Measurements from ENCODE around the gene PTPRD. TPM values are rescaled to one million over a fixed set of nuclear protein-coding genes. Genes with fewer than 3 reads are reported as not detected.

PTPRD gene
- total RNA-seq, 1 experiment from 2014 or later = not detected

GRCh38 chr9:9820436-9820835 is 792.4 kb downstream of the PTPRD start:
- no peaks in the 10 kb centered on the region for H3K36me3 ChIP-seq (ENCODE audit: insufficient read depth, low read length, poor library complexity, severe bottlenecking)
- TF ChIP-seq EZH2 (IDR thresholded peaks at IDR 0.05; ENCODE audit: borderline replicate concordance, low read depth, low read length, poor library complexity, severe bottlenecking) (no peak), CTCF (conservative IDR thresholded peaks at IDR 0.05; ENCODE audit: low read depth, low read length) (no peak)
- intact Hi-C loops (cut with micrococcal nuclease; ENCODE audit: unreplicated experiment) = no loop called here
- no TSS peak for BruUV-seq (replicated peaks)
- no peak overlapping the region for H3K4me3 ChIP-seq (ENCODE audit: low read depth, low read length, poor library complexity, severe bottlenecking)
- H3K4me1 ChIP-seq (ENCODE audit: insufficient read depth, low read length, poor library complexity, severe bottlenecking) = no peaks in the 10 kb centered on the region
- H3K27ac ChIP-seq (ENCODE audit: low read depth, low read length, poor library complexity, severe bottlenecking) = no peak overlapping the region
- H3K27me3 ChIP-seq (replicated peaks; ENCODE audit: insufficient read depth, low read depth, low read length, poor library complexity) = no peaks in the 10 kb centered on the region
- H3K9me3 ChIP-seq (ENCODE audit: low read depth, low read length, poor library complexity, severe bottlenecking) = no peaks in the 10 kb centered on the region
- CTCF ChIA-PET = no interaction called here
- no peak for DNase-seq (ENCODE audit: low spot score)
- POLR2A ChIA-PET (ENCODE audit: low non-redundant PET) = no interaction called here

- Histone ChIP-seq H3K36me3 (ENCODE audit: insufficient read depth, low read length, poor library complexity, severe bottlenecking) (no peaks in the 10 kb centered on the region), H3K4me3 (ENCODE audit: low read depth, low read length, poor library complexity, severe bottlenecking) (no peak overlapping the region), H3K9me3 (ENCODE audit: low read depth, low read length, poor library complexity, severe bottlenecking) (no peaks in the 10 kb centered on the region), H3K27ac (ENCODE audit: low read depth, low read length, poor library complexity, severe bottlenecking) (no peak overlapping the region), H3K4me1 (ENCODE audit: insufficient read depth, low read length, poor library complexity, severe bottlenecking) (no peaks in the 10 kb centered on the region), H3K27me3 (replicated peaks; ENCODE audit: insufficient read depth, low read depth, low read length, poor library complexity) (no peaks in the 10 kb centered on the region)
- POLR2A ChIA-PET (ENCODE audit: low non-redundant PET) = no interaction called here
- intact Hi-C loops (cut with micrococcal nuclease; ENCODE audit: unreplicated experiment) = no loop called here
- DNase-seq (ENCODE audit: low spot score) = no peak
- CTCF ChIA-PET = no interaction called here
- TF ChIP-seq EZH2 (IDR thresholded peaks at IDR 0.05; ENCODE audit: borderline replicate concordance, low read depth, low read length, poor library complexity, severe bottlenecking) (no peak), CTCF (conservative IDR thresholded peaks at IDR 0.05; ENCODE audit: low read depth, low read length) (no peak)
- BruUV-seq (replicated peaks) = no TSS peak
Observed at GRCh38 chr9:9819886-9820285, 792.9 kb downstream of the PTPRD start.

- BruUV-seq (replicated peaks) = no TSS peak
- intact Hi-C loops (cut with micrococcal nuclease; ENCODE audit: unreplicated experiment) = no loop called here
- ChIA-PET POLR2A (ENCODE audit: low non-redundant PET) (no interaction called here), CTCF (no interaction called here)
- DNase-seq (ENCODE audit: low spot score) = no peak
- TF ChIP-seq EZH2 (IDR thresholded peaks at IDR 0.05; ENCODE audit: borderline replicate concordance, low read depth, low read length, poor library complexity, severe bottlenecking) (no peak), CTCF (conservative IDR thresholded peaks at IDR 0.05; ENCODE audit: low read depth, low read length) (no peak)
- no peak overlapping the region for H3K27ac ChIP-seq (ENCODE audit: low read depth, low read length, poor library complexity, severe bottlenecking)
- no peaks in the 10 kb centered on the region for H3K36me3 ChIP-seq (ENCODE audit: insufficient read depth, low read length, poor library complexity, severe bottlenecking)
- no peaks in the 10 kb centered on the region for H3K4me1 ChIP-seq (ENCODE audit: insufficient read depth, low read length, poor library complexity, severe bottlenecking)
- H3K9me3 ChIP-seq (ENCODE audit: low read depth, low read length, poor library complexity, severe bottlenecking) = no peaks in the 10 kb centered on the region
- H3K27me3 ChIP-seq (replicated peaks; ENCODE audit: insufficient read depth, low read depth, low read length, poor library complexity) = no peaks in the 10 kb centered on the region
- no peak overlapping the region for H3K4me3 ChIP-seq (ENCODE audit: low read depth, low read length, poor library complexity, severe bottlenecking)
Observed at GRCh38 chr9:9817176-9817575, 795.6 kb downstream of the PTPRD start.
